ENCODE measurements around the gene LRRC63.
"Not testable (repeated sequence)": the region's sequence is repeated elsewhere in the genome, so short reads cannot be mapped to it uniquely, and the experiment has no call there.

Gene LRRC63

DNA sequence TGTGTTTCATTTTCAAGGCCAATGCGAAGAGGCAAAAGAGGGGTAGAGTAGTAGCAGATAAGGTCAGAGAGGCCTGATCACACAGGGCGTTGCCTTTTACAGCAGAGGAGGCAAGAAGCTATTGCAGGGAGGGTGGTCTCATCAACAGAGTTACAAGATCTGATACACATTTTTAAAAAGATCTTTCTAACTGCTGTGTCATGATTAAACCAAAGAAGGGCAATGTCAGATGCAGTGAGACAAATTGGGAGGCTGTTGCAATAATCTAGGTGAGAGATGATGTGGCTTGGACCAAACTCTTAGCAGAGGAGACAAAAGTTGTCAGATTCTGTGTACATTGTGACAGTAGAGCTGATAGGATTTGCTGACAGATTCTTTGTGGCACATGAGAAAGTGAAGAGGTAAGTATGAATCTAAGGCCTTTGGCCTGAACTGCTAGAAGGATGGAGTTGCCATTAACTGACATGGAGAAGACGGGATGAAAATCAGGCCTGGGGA lies 13.0 kb upstream of the LRRC63 start:
- 90 to 91% methylated on average over 3 of the region's 3 CpGs for WGBS, 2 experiments

DNA sequence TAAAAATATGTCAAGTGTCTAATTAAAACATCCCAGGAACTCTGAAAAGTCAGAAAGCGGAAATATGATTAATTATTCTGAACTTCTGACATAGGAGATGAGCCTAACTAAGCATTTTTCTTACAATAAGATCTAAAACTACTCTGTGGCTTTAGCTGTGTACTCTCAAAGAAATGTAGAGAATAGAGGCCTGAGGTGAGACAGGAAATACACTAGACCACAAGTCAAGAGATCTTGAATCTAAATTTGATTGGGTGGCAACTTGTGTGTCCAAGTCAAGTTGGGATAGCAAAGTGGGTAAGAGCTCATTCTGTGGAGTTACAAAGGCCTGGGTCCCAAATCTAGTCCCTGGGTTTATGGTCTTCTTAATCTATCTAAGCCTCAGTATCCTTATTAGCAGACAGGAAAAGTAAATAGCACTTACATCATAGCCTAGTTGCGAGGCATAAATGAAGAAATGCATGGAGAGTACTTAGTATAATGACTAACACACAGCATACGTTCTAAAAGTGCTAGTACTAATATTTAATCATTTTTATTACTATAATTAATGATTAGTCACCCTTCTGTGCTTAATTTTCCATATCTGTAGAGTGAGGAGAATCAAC lies 9.4 kb upstream of the LRRC63 start:
- H3K4me3 ChIP-seq (ENCODE audit: insufficient read depth, low read depth, low read length): no peak overlapping the region
- H3K9me3 ChIP-seq (ENCODE audit: control insufficient read depth, low read length): no peaks in the 10 kb centered on the region
- no peaks in the 10 kb centered on the region for H3K27me3 ChIP-seq (ENCODE audit: control insufficient read depth, insufficient read depth, low read length, poor library complexity, severe bottlenecking)
- 100% methylated on average over 2 of the region's 3 CpGs; no CpG with 5 or more reads in 1 of the 2 experiments for WGBS, 2 experiments
- H3K27ac ChIP-seq (ENCODE audit: insufficient read depth, low read depth, low read length, poor library complexity, severe bottlenecking): no peak overlapping the region
- no peaks in the 10 kb centered on the region for H3K4me1 ChIP-seq (ENCODE audit: control insufficient read depth, insufficient read depth, low read length)
- H3K36me3 ChIP-seq (ENCODE audit: control insufficient read depth, insufficient read depth, low read length): no peaks in the 10 kb centered on the region

More for the DNA sequence above, 13.0 kb upstream of the LRRC63 start:
- no peaks in the 10 kb centered on the region for H3K9me3 ChIP-seq (ENCODE audit: control insufficient read depth, low read length)
- H3K27ac ChIP-seq (ENCODE audit: insufficient read depth, low read depth, low read length, poor library complexity, severe bottlenecking): no peak overlapping the region
- H3K4me3 ChIP-seq (ENCODE audit: insufficient read depth, low read depth, low read length): no peak overlapping the region
- no peaks in the 10 kb centered on the region for H3K4me1 ChIP-seq (ENCODE audit: control insufficient read depth, insufficient read depth, low read length)
- H3K36me3 ChIP-seq (ENCODE audit: control insufficient read depth, insufficient read depth, low read length): no peaks in the 10 kb centered on the region
- H3K27me3 ChIP-seq (ENCODE audit: control insufficient read depth, insufficient read depth, low read length, poor library complexity, severe bottlenecking): no peaks in the 10 kb centered on the region

DNA sequence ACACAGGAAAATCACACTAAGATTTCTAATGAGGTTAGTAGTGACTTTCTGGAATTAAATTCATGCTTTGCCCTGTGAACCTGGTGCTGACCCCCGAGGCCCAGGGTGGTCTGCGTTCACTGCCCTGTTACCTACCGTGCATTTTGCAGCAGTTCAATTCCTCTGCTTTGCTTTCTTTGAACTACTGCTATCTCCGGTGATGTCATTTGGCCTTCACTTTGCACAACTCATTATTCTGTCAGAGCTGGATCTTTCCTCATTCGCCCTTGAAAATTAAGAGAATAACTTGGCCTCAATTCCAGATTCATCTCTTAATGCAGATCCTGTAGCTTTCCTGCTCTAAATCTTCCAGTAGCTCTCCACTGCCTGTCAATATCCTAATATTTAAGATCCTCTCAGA lies 8.8 kb upstream of the LRRC63 start:
- Histone ChIP-seq H3K27ac (ENCODE audit: insufficient read depth, low read depth, low read length, poor library complexity, severe bottlenecking) (no peak overlapping the region), H3K36me3 (ENCODE audit: control insufficient read depth, insufficient read depth, low read length) (no peaks in the 10 kb centered on the region), H3K9me3 (ENCODE audit: control insufficient read depth, low read length) (no peaks in the 10 kb centered on the region), H3K4me3 (ENCODE audit: insufficient read depth, low read depth, low read length) (no peak overlapping the region), H3K27me3 (ENCODE audit: control insufficient read depth, insufficient read depth, low read length, poor library complexity, severe bottlenecking) (no peaks in the 10 kb centered on the region), H3K4me1 (ENCODE audit: control insufficient read depth, insufficient read depth, low read length) (peaks cover 2% of the 10 kb centered on the region)
- WGBS, 2 experiments: 91 to 93% methylated on average over 5 of the region's 5 CpGs

DNA sequence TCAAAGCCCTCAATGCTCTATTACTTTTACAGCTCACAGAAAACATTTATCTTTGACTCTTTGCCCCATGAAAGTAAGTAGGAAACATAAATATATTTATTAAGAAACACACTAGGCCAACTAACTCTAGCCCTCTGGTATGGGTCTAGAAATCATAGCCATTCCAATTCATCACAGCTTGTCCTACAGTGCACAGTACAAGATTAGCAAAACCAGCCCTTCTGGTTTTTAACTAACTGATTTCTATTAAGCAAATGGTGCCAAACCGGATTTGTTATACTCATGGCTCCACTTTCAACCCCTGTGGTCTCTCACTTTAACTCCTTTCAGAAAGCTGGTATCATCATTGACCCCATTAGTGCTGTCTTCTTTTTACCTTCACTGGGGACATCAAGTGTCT lies 5.6 kb upstream of the LRRC63 start:
- WGBS, 2 experiments: 87 to 88% methylated on average over 1 of the region's 1 CpG
- H3K4me1 ChIP-seq (ENCODE audit: control insufficient read depth, insufficient read depth, low read length): peaks cover 6% of the 10 kb centered on the region

DNA sequence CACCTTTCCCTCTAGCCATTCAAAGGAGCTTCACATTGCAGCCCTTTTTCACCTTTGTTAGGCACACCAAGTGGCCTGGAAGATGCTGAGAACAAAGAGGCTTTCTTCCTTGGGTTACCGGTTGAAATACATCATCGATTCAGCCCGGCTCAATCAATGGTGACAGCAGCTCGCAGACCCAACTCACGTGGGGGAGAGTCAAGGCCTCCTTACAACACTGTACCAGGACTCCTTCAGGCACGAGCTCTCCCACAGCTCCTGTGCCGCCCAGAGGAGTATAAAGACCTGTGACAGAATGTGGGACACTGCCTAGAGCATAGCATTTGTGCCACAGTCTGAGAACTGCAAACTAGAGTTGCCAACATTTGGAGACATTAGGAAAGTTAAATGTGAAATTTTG lies 3.9 kb upstream of the LRRC63 start:
- Histone ChIP-seq H3K36me3 (ENCODE audit: control insufficient read depth, insufficient read depth, low read length) (no peaks in the 10 kb centered on the region), H3K9me3 (ENCODE audit: control insufficient read depth, low read length) (no peaks in the 10 kb centered on the region), H3K4me3 (ENCODE audit: insufficient read depth, low read depth, low read length) (no peak overlapping the region), H3K27me3 (ENCODE audit: control insufficient read depth, insufficient read depth, low read length, poor library complexity, severe bottlenecking) (peaks cover 22% of the 10 kb centered on the region), H3K27ac (ENCODE audit: insufficient read depth, low read depth, low read length, poor library complexity, severe bottlenecking) (no peak overlapping the region), H3K4me1 (ENCODE audit: control insufficient read depth, insufficient read depth, low read length) (peaks cover 6% of the 10 kb centered on the region)
- 46 to 50% methylated on average over 7 of the region's 7 CpGs for WGBS, 2 experiments

More for the DNA sequence above, 5.6 kb upstream of the LRRC63 start:
- Histone ChIP-seq H3K9me3 (ENCODE audit: control insufficient read depth, low read length) (no peaks in the 10 kb centered on the region), H3K4me3 (ENCODE audit: insufficient read depth, low read depth, low read length) (no peak overlapping the region), H3K27me3 (ENCODE audit: control insufficient read depth, insufficient read depth, low read length, poor library complexity, severe bottlenecking) (peaks cover 8% of the 10 kb centered on the region), H3K36me3 (ENCODE audit: control insufficient read depth, insufficient read depth, low read length) (no peaks in the 10 kb centered on the region), H3K27ac (ENCODE audit: insufficient read depth, low read depth, low read length, poor library complexity, severe bottlenecking) (no peak overlapping the region)

DNA sequence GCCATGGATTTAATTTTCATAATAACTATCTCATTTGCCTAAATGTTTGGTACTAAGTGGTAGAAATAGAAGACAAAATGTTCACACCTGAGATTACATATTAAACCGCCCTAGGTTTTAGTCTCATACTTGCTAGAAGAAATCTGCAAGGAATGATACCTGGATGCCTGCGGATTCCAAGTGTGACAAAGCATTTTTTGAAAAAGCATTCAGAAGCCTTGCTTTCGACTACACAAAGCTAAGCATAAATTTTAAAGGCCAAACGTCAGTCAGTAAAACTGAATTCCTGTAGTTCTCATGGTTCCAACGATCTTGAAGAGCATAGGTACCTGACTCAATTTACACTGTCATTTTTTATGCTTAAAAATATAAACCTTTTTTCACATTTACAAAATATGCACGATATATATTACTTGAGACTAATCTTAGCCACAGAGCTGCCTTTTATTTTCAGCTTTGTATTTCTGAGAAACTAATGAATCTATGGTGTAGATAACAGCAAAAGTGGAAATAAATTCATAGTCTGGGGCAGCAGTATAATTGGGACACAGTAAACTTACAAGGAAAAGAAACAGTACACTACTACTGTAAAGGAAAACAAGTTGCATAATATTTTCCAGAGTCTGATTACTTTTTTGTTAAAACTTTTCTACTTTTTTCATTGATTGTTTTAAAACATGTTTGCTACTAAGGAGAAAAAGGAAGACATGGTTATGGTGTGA lies 1.2 kb upstream of the LRRC63 start:
- H3K4me1 ChIP-seq (ENCODE audit: control insufficient read depth, insufficient read depth, low read length): peaks cover 6% of the 10 kb centered on the region
- WGBS, 2 experiments: 91 to 92% methylated on average over 6 of the region's 6 CpGs
- no peak overlapping the region for H3K27ac ChIP-seq (ENCODE audit: insufficient read depth, low read depth, low read length, poor library complexity, severe bottlenecking)
- H3K4me3 ChIP-seq (ENCODE audit: insufficient read depth, low read depth, low read length): no peak overlapping the region
- H3K36me3 ChIP-seq (ENCODE audit: control insufficient read depth, insufficient read depth, low read length): no peaks in the 10 kb centered on the region
- peaks cover 29% of the 10 kb centered on the region for H3K27me3 ChIP-seq (ENCODE audit: control insufficient read depth, insufficient read depth, low read length, poor library complexity, severe bottlenecking)
- no peaks in the 10 kb centered on the region for H3K9me3 ChIP-seq (ENCODE audit: control insufficient read depth, low read length)

DNA sequence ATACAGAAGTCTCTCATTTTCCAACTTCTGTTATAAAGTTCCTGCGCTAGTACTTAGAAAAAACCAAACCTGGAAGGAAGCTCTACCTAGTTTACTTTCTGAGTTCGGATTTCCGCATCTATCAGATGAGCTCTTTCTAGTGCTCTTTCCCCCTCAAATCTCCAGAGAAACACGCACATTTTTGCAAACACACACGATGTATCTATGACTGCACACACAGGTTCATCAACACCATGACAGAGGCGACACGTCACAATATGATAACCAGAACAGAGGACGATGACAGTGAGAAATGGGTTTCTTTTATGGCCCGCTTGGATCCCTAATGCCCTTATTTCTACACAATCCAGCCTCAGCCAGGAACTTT lies 629 bp upstream of the LRRC63 start:
- Histone ChIP-seq H3K36me3 (ENCODE audit: control insufficient read depth, insufficient read depth, low read length) (no peaks in the 10 kb centered on the region), H3K4me3 (ENCODE audit: insufficient read depth, low read depth, low read length) (peak overlapping the region; percentile 47), H3K27ac (ENCODE audit: insufficient read depth, low read depth, low read length, poor library complexity, severe bottlenecking) (no peak overlapping the region), H3K4me1 (ENCODE audit: control insufficient read depth, insufficient read depth, low read length) (peaks cover 6% of the 10 kb centered on the region), H3K9me3 (ENCODE audit: control insufficient read depth, low read length) (no peaks in the 10 kb centered on the region), H3K27me3 (ENCODE audit: control insufficient read depth, insufficient read depth, low read length, poor library complexity, severe bottlenecking) (peaks cover 29% of the 10 kb centered on the region)
- WGBS, 2 experiments: 80 to 86% methylated on average over 9 of the region's 9 CpGs

DNA sequence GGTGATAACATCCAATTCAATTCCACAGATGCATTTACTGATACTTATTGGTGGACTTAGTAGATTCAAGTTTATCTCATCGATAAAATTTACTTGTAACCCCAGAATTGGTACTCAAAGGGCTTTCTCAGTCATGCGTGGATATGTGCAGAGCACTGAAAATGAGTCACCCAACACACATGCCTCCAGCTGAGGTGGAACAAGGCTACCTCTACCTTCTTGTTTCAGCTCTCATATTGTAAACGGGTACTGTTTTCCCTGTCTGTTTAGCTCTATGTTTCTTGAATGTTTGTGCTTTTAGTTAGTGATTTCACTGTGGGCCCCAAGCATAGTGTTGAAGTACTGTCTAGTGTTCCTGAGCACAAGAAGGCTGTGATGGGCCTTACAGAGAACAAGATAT lies 1.5 kb downstream of the LRRC63 start:
- WGBS, 2 experiments: 91 to 94% methylated on average over 3 of the region's 3 CpGs
- Histone ChIP-seq H3K4me3 (ENCODE audit: insufficient read depth, low read depth, low read length) (no peak overlapping the region), H3K9me3 (ENCODE audit: control insufficient read depth, low read length) (no peaks in the 10 kb centered on the region), H3K36me3 (ENCODE audit: control insufficient read depth, insufficient read depth, low read length) (no peaks in the 10 kb centered on the region), H3K27me3 (ENCODE audit: control insufficient read depth, insufficient read depth, low read length, poor library complexity, severe bottlenecking) (peaks cover 29% of the 10 kb centered on the region), H3K4me1 (ENCODE audit: control insufficient read depth, insufficient read depth, low read length) (peaks cover 2% of the 10 kb centered on the region), H3K27ac (ENCODE audit: insufficient read depth, low read depth, low read length, poor library complexity, severe bottlenecking) (no peak overlapping the region)

DNA sequence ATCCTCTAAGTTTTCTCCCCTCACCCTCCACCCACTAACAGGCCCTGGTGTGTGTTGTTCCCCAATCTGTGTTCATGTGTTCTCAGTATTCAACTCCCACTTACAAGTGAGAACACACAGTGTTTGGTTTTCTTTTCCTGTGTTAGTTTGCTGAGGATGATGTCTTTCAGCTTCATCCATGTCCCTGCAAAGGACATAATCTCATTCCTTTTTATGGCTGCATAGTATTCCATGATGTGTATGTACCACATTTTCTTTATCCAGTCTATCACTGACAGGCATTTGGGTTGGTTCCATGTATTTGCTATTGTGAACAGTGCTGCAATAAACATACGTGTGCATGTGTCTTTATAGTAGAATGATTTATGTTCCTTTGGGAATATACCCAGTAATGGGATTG lies 3.0 kb downstream of the LRRC63 start:
- H3K4me1 ChIP-seq (ENCODE audit: control insufficient read depth, insufficient read depth, low read length); H3K4me3 ChIP-seq (ENCODE audit: insufficient read depth, low read depth, low read length); H3K9me3 ChIP-seq (ENCODE audit: control insufficient read depth, low read length); H3K27ac ChIP-seq (ENCODE audit: insufficient read depth, low read depth, low read length, poor library complexity, severe bottlenecking); H3K36me3 ChIP-seq (ENCODE audit: control insufficient read depth, insufficient read depth, low read length): not testable (repeated sequence)
- WGBS, 2 experiments: 92 to 100% methylated on average over 1 of the region's 1 CpG
- H3K27me3 ChIP-seq (ENCODE audit: control insufficient read depth, insufficient read depth, low read length, poor library complexity, severe bottlenecking): peaks cover 29% of the 10 kb centered on the region

DNA sequence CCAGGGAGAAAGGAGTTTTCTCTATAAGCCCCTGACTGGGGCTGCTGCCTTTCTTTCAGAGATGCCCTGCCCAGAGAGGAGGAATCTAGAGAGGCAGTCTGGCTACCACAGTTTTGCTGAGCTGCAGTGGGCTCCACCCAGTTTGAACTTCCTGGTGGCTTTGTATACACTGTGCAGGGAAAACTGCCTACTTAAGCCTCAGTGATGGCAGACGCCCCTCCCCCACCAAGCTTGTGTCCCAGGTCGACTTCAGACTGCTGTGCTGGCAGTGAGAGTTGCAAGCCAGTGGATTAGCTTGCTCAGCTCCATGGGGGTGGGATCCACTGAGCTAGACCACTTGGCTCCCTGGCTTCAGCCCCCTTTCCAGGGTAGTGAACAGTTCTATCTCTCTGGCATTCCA lies 8.5 kb downstream of the LRRC63 start:
- not testable (repeated sequence) for H3K27ac ChIP-seq (ENCODE audit: insufficient read depth, low read depth, low read length, poor library complexity, severe bottlenecking); H3K9me3 ChIP-seq (ENCODE audit: control insufficient read depth, low read length); H3K27me3 ChIP-seq (ENCODE audit: control insufficient read depth, insufficient read depth, low read length, poor library complexity, severe bottlenecking); H3K4me1 ChIP-seq (ENCODE audit: control insufficient read depth, insufficient read depth, low read length); H3K36me3 ChIP-seq (ENCODE audit: control insufficient read depth, insufficient read depth, low read length); H3K4me3 ChIP-seq (ENCODE audit: insufficient read depth, low read depth, low read length)
- 20 to 32% methylated on average over 2 of the region's 2 CpGs for WGBS, 2 experiments
